ENCODE results near the gene AXL. TPM values are rescaled to one million over a fixed set of nuclear protein-coding genes. Genes with fewer than 3 reads are reported as not detected.

AXL gene
- total and polyA plus RNA-seq, 4 donors = 8.2 to 53.0 (median 31.0) TPM

DNA sequence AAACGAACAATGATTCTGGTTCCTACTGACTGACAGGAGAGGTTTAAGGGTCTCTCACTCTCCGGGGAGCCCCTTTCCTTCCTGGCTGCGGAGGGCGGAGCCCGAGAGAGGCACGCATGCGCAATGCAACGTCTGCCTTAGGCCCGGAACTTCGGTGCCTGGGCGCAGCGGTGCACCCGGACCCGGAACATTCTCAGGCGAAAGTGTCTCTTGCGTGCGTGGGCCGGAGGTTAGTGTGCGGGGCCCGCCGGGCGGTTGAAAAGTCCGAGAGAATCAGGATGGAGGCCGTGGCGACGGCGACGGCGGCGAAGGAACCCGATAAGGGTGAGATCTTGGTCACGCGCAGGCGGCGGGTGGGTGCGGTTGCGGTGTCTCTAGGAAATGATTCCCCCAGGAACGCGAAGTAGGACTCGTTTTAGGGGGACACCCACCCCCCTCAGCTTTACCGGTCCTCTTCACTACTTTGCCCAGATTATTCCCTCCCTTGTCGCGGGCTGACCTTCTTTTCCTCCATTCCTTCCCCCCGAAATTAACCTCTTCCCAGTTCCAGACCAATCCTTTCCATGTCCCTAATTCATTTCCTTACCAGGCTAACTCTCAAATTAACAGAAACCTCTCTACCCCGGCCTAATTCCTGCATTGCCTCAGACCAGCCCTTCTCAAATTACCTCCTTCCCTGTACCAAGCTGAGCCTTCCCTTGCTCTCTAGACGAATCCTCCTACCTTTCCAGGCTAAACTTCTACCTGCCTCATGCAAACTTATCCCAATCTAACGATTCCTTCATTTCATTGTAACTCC lies 91.2 kb downstream of the AXL start, which contains the start of gene CCDC97:
Gene CCDC97, plus strand, starts transcription at position 140 of the 799 bp plus-strand sequence. Its CDS starts 139 bp downstream, at position 279.
- Histone ChIP-seq H3K9ac (ENCODE audit: insufficient read depth in 1 of 2, low read length in 2 of 2) (peak within 1 kb of the TSS; percentile 71 to 91), H3K36me3 (ENCODE audit: control insufficient read depth in 4 of 4, insufficient read depth in 4 of 4, low read length in 4 of 4) (peaks cover 13 to 29% (median 26%) of the 10 kb centered on the region in 4 donors), H3K27ac (ENCODE audit: low read depth in 1 of 2, low read length in 1 of 2) (peak within 1 kb of the TSS; percentile 96 to 97), H3K4me1 (ENCODE audit: control insufficient read depth in 5 of 5, insufficient read depth in 5 of 5, low read length in 5 of 5) (peaks cover 4 to 25% (median 9%) of the 10 kb centered on the region in 5 donors), H3K27me3 (ENCODE audit: control insufficient read depth in 3 of 3, insufficient read depth in 3 of 3, low read length in 2 of 3) (no peaks in the 10 kb centered on the region), H3K9me3 (ENCODE audit: control insufficient read depth in 4 of 4, insufficient read depth in 3 of 4, low read length in 3 of 4) (no peaks in the 10 kb centered on the region), H3K4me3 (peak within 1 kb of the TSS; percentile 88)
- WGBS, 2 donors = 0% methylated on average over 45 to 47 of the region's 47 CpGs
- DNase-seq (peak; percentile 91 to 96 (median 95)), ATAC-seq (ENCODE audit: insufficient read depth, low FRiP score) (peak; percentile 82)
- TF ChIP-seq, protein P1, sequence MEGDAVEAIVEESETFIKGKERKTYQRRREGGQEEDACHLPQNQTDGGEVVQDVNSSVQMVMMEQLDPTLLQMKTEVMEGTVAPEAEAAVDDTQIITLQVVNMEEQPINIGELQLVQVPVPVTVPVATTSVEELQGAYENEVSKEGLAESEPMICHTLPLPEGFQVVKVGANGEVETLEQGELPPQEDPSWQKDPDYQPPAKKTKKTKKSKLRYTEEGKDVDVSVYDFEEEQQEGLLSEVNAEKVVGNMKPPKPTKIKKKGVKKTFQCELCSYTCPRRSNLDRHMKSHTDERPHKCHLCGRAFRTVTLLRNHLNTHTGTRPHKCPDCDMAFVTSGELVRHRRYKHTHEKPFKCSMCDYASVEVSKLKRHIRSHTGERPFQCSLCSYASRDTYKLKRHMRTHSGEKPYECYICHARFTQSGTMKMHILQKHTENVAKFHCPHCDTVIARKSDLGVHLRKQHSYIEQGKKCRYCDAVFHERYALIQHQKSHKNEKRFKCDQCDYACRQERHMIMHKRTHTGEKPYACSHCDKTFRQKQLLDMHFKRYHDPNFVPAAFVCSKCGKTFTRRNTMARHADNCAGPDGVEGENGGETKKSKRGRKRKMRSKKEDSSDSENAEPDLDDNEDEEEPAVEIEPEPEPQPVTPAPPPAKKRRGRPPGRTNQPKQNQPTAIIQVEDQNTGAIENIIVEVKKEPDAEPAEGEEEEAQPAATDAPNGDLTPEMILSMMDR (IDR thresholded peaks at IDR 0.05; ENCODE audit: control extremely low read depth, extremely low read depth) = no peak

DNA sequence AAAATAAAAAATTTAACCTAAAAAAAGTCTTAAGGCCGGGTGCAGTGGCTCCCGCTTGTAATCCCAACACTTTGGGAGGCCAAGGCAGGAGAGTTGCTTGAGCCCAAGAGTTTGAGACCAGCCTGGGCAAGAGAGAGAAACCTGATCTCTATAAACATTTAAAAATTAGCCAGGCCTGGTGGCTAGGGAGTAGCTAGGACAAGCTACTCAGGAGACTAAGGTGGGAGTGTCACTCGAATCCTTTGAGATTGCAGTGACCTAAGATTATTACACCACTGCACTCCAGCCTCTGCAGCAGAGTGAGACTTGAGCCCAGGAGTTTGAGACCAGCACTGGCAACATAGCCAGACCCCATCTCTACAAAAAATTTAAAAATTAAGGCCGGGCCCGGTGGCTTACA lies 92.0 kb downstream of the AXL start:
- 59 to 71% methylated on average over 5 of the region's 5 CpGs for WGBS, 2 donors
- Histone ChIP-seq H3K36me3 (ENCODE audit: control insufficient read depth in 4 of 4, insufficient read depth in 4 of 4, low read length in 4 of 4) (peaks cover 6 to 28% (median 20%) of the 10 kb centered on the region in 4 donors), H3K27ac (ENCODE audit: low read depth in 1 of 2, low read length in 1 of 2) (no peak overlapping the region), H3K9ac (ENCODE audit: insufficient read depth in 1 of 2, low read length in 2 of 2) (peak overlapping the region in 1 of 2 donors; percentile 91), H3K4me1 (ENCODE audit: control insufficient read depth in 5 of 5, insufficient read depth in 5 of 5, low read length in 5 of 5) (peaks cover 4 to 25% (median 9%) of the 10 kb centered on the region in 5 donors), H3K9me3 (ENCODE audit: control insufficient read depth in 4 of 4, insufficient read depth in 3 of 4, low read length in 3 of 4) (no peaks in the 10 kb centered on the region), H3K27me3 (ENCODE audit: control insufficient read depth in 3 of 3, insufficient read depth in 3 of 3, low read length in 2 of 3) (no peaks in the 10 kb centered on the region), H3K4me3 (no peak overlapping the region)
- TF ChIP-seq, protein P1 (IDR thresholded peaks at IDR 0.05; ENCODE audit: control extremely low read depth, extremely low read depth) = no peak
- DNase-seq (no peak), ATAC-seq (ENCODE audit: insufficient read depth, low FRiP score) (no peak)

Small RNA genes within 50 kb of the gene (small RNA-seq; reads per million reads assigned to genes)
- gene RN7SL34P (ENCODE audit: low replicate concordance) = not detected

Other genes with a start within 250 kb of the AXL start
- gene CYP2B6, start 227.9 kb upstream of the AXL start, total RNA-seq = 1 to 10 TPM in 1 of 2 donors, not detected in 1; 1.2 TPM
- under 1 TPM in 1 of 2 donors, not detected in 1; 0.01 TPM for gene CYP2B6, start 227.9 kb upstream of the AXL start, polyA plus RNA-seq
- gene CYP2A13, start 130.8 kb upstream of the AXL start, total RNA-seq = 1 to 10 TPM in 1 of 2 donors, under 1 TPM in 1; 0.23 to 1.3 TPM
- under 1 TPM; 0.18 to 0.33 TPM for gene CYP2A13, start 130.8 kb upstream of the AXL start, polyA plus RNA-seq
- 10 to 100 TPM in 1 of 2 donors, under 1 TPM in 1; 0.85 to 16.4 TPM for gene CYP2F1, start 104.8 kb upstream of the AXL start, total RNA-seq
- gene CYP2F1, start 104.8 kb upstream of the AXL start, polyA plus RNA-seq = 1 to 10 TPM; 2.9 to 10.0 TPM
- 10 to 100 TPM in 1 of 2 donors, 1 to 10 TPM in 1; 9.7 to 13.2 TPM for gene CYP2S1, start 26.0 kb upstream of the AXL start, total RNA-seq
- gene CYP2S1, start 26.0 kb upstream of the AXL start, polyA plus RNA-seq = 1 to 10 TPM; 5.2 to 5.4 TPM
- 100 to 1,000 TPM; 192 to 198 TPM for gene HNRNPUL1, start 45.1 kb downstream of the AXL start, total RNA-seq
- 10 to 100 TPM; 92.2 to 96.0 TPM for gene HNRNPUL1, start 45.1 kb downstream of the AXL start, polyA plus RNA-seq
- 10 to 100 TPM; 19.7 to 39.9 TPM for gene CCDC97, start 90.9 kb downstream of the AXL start, total RNA-seq
- 10 to 100 TPM; 13.2 to 22.2 TPM for gene CCDC97, start 90.9 kb downstream of the AXL start, polyA plus RNA-seq
- gene TGFB1, start 134.7 kb downstream of the AXL start, total RNA-seq = 10 to 100 TPM; 18.0 to 88.8 TPM
- gene TGFB1, start 134.7 kb downstream of the AXL start, polyA plus RNA-seq = 10 to 100 TPM; 27.8 to 67.3 TPM
- gene B9D2, start 144.9 kb downstream of the AXL start, total RNA-seq = 10 to 100 TPM; 10.2 to 16.4 TPM
- gene B9D2, start 144.9 kb downstream of the AXL start, polyA plus RNA-seq = 10 to 100 TPM; 11.6 to 18.6 TPM
- 10 to 100 TPM; 13.6 to 16.0 TPM for gene TMEM91, start 157.3 kb downstream of the AXL start, total RNA-seq
- 10 to 100 TPM; 18.0 to 39.8 TPM for gene TMEM91, start 157.3 kb downstream of the AXL start, polyA plus RNA-seq
- gene EXOSC5, start 178.1 kb downstream of the AXL start, total RNA-seq = 10 to 100 TPM in 1 of 2 donors, 1 to 10 TPM in 1; 6.3 to 21.6 TPM
- 10 to 100 TPM; 32.6 to 34.4 TPM for gene EXOSC5, start 178.1 kb downstream of the AXL start, polyA plus RNA-seq
- gene BCKDHA, start 178.6 kb downstream of the AXL start, total RNA-seq = 10 to 100 TPM; 38.9 to 39.2 TPM
- gene BCKDHA, start 178.6 kb downstream of the AXL start, polyA plus RNA-seq = 10 to 100 TPM; 19.7 to 54.5 TPM
- gene B3GNT8, start 208.2 kb downstream of the AXL start, total RNA-seq = 10 to 100 TPM in 1 of 2 donors, 1 to 10 TPM in 1; 6.2 to 30.5 TPM
- gene B3GNT8, start 208.2 kb downstream of the AXL start, polyA plus RNA-seq = 10 to 100 TPM; 35.1 to 39.0 TPM
- gene DMAC2, start 220.7 kb downstream of the AXL start, total RNA-seq = 10 to 100 TPM; 25.5 to 51.4 TPM
- gene DMAC2, start 220.7 kb downstream of the AXL start, polyA plus RNA-seq = 10 to 100 TPM; 46.2 to 51.7 TPM
- not detected for gene ERICH4, start 223.9 kb downstream of the AXL start, total RNA-seq
- gene ERICH4, start 223.9 kb downstream of the AXL start, polyA plus RNA-seq = under 1 TPM in 1 of 2 donors, not detected in 1; 0.16 TPM